Neuronal stem cell (in vitro differentiated cells): ENCODE measurements around the gene FAM117B.

Source experiments
- DNase-seq: peaks from one replicate; pipeline ENCODE4 v3.0.0-alpha.2; 2013; ENCODE audit warnings: low spot score
- H2AFZ ChIP-seq: one replicate; pipeline ENCODE4 v1.6.1; 2013; ENCODE audit warnings: mild to moderate bottlenecking, low read length, inconsistent platforms
- H2AK5ac ChIP-seq: 2 replicates; pipeline ENCODE4 v1.6.1; 2013; ENCODE audit warnings: low read depth, mild to moderate bottlenecking, inconsistent platforms, low read length, moderate library complexity, mixed read lengths
- H2BK120ac ChIP-seq: 2 replicates; pipeline ENCODE4 v1.6.1; 2013; ENCODE audit warnings: low read depth, mild to moderate bottlenecking, inconsistent platforms, low read length, moderate library complexity, mixed read lengths
- H2BK12ac ChIP-seq: one replicate; pipeline ENCODE4 v1.6.1; 2013; ENCODE audit warnings: low read length, inconsistent platforms
- H2BK15ac ChIP-seq: 2 replicates; pipeline ENCODE4 v1.6.1; 2013; ENCODE audit warnings: mild to moderate bottlenecking, low read length, inconsistent platforms, mixed read lengths
- H2BK5ac ChIP-seq: one replicate; pipeline ENCODE4 v1.6.1; 2013; ENCODE audit warnings: inconsistent platforms, mild to moderate bottlenecking, low read length, moderate library complexity
- H3K14ac ChIP-seq: one replicate; pipeline ENCODE4 v1.6.1; 2013; ENCODE audit warnings: low read length, inconsistent platforms
- H3K18ac ChIP-seq: 2 replicates; pipeline ENCODE4 v1.6.1; 2013; ENCODE audit warnings: low read length, inconsistent platforms
- H3K23ac ChIP-seq: 2 replicates; pipeline ENCODE4 v1.6.1; 2013; ENCODE audit warnings: low read depth, mild to moderate bottlenecking, mixed read lengths, low read length, inconsistent platforms; ENCODE audit not compliant: poor library complexity
- H3K27ac ChIP-seq: replicated peaks from 3 replicates; pipeline ENCODE4 v1.5.1; 2013; ENCODE audit warnings: low read length, inconsistent platforms
- H3K27me3 ChIP-seq, 3 experiments: 2 replicates each; pipeline ENCODE4 v1.6.1; 2013; ENCODE audit warnings: low read length in 3 of 3, mild to moderate bottlenecking in 2 of 3, inconsistent platforms in 1 of 3, low read depth in 1 of 3, mixed read lengths in 1 of 3, moderate library complexity in 1 of 3; ENCODE audit not compliant: control insufficient read depth in 3 of 3, insufficient read depth in 3 of 3
- H3K36me3 ChIP-seq, 2 donors: replicated peaks in 1 of 2; 2 replicates each; pipeline ENCODE4 v1.6.1; 2013; ENCODE audit warnings: low read length in 2 of 2; ENCODE audit not compliant: control insufficient read depth in 2 of 2, insufficient read depth in 2 of 2
- H3K4ac ChIP-seq: 2 replicates; pipeline ENCODE4 v1.6.1; 2013; ENCODE audit warnings: inconsistent platforms, mild to moderate bottlenecking, low read length, moderate library complexity
- H3K4me1 ChIP-seq, 2 donors: 1 replicate in 1 of 2; 2 replicates in 1 of 2; pipeline ENCODE4 v1.6.1; 2013; ENCODE audit warnings: low read length in 2 of 2, low read depth in 1 of 2; ENCODE audit not compliant: control insufficient read depth in 2 of 2, insufficient read depth in 1 of 2
- H3K4me2 ChIP-seq: one replicate; pipeline ENCODE4 v1.6.1; 2013; ENCODE audit warnings: mild to moderate bottlenecking, low read length, inconsistent platforms; ENCODE audit not compliant: insufficient read depth, poor library complexity, severe bottlenecking
- H3K4me3 ChIP-seq, 2 donors: 2 replicates each; pipeline ENCODE4 v1.5.1; 2013; ENCODE audit warnings: low read length in 2 of 2, mild to moderate bottlenecking in 2 of 2, inconsistent platforms in 1 of 2, moderate library complexity in 1 of 2
- H3K79me1 ChIP-seq: one replicate; pipeline ENCODE4 v1.6.1; 2013; ENCODE audit warnings: low read depth, mild to moderate bottlenecking, inconsistent platforms, low read length, moderate library complexity
- H3K9ac ChIP-seq: one replicate; pipeline ENCODE4 v1.6.1; 2013; ENCODE audit warnings: mild to moderate bottlenecking, low read depth, low read length, inconsistent platforms; ENCODE audit not compliant: poor library complexity
- H3K9me3 ChIP-seq, 2 donors: replicated peaks in 1 of 2; 2 replicates each; pipeline versions ENCODE3 to v1.6.1; 2013; ENCODE audit warnings: low read length in 2 of 2, mild to moderate bottlenecking in 2 of 2, inconsistent platforms in 1 of 2, low read depth in 1 of 2, mixed read lengths in 1 of 2, moderate library complexity in 1 of 2; ENCODE audit not compliant: control insufficient read depth in 2 of 2, insufficient read depth in 1 of 2
- H4K8ac ChIP-seq: one replicate; pipeline ENCODE4 v1.6.1; 2013; ENCODE audit warnings: low read depth, mild to moderate bottlenecking, inconsistent platforms, low read length, moderate library complexity
- H4K91ac ChIP-seq: one replicate; pipeline ENCODE4 v1.6.1; 2013; ENCODE audit warnings: low read length, low read depth, mild to moderate bottlenecking, inconsistent platforms; ENCODE audit not compliant: poor library complexity
- WGBS, 2 donors: extraction: QIAGEN DNeasy Blood & Tissue Kit; methylation state at CpG; one replicate each; pipeline ENCODE4 v1.1.7; 2013; ENCODE audit warnings: missing lambda C conversion rate in 2 of 2, mixed read lengths in 1 of 2; ENCODE audit not compliant: insufficient read length in 2 of 2, insufficient replicate concordance in 1 of 2; ENCODE audit errors: extremely low coverage in 2 of 2; 5-methylcytosine and 5-hydroxymethylcytosine counted together

Gene FAM117B

GRCh38 chr2:202808754-202809153 lies 174.0 kb downstream of the FAM117B start:
- no CpG with 5 or more reads among the region's 3 CpGs for WGBS, 2 donors
- Histone ChIP-seq H2AK5ac (no peak overlapping the region), H4K8ac (no peak overlapping the region), H3K4ac (no peak overlapping the region), H3K4me3 (no peak overlapping the region), H2BK12ac (no peak overlapping the region), H4K91ac (no peak overlapping the region), H2BK5ac (no peak overlapping the region), H2BK120ac (no peak overlapping the region), H3K79me1 (no peaks in the 10 kb centered on the region), H3K27ac (no peak overlapping the region), H2BK15ac (no peak overlapping the region), H3K18ac (no peak overlapping the region), H3K4me1 (peaks cover 0 to 3% of the 10 kb centered on the region in 2 donors), H3K9me3 (no peaks in the 10 kb centered on the region), H3K9ac (no peak overlapping the region), H3K36me3 (no peaks in the 10 kb centered on the region), H3K27me3 (no peaks in the 10 kb centered on the region), H3K14ac (no peak overlapping the region), H2AFZ (no peak overlapping the region), H3K4me2 (no peak overlapping the region), H3K23ac (no peak overlapping the region)
- DNase-seq: no peak

- no peak overlapping the region for H4K8ac ChIP-seq
- no peak for DNase-seq
- H2BK5ac ChIP-seq: no peak overlapping the region
- no peaks in the 10 kb centered on the region for H3K4me1 ChIP-seq
- H2BK12ac ChIP-seq: no peak overlapping the region
- no peak overlapping the region for H2BK120ac ChIP-seq
- H3K36me3 ChIP-seq: peaks cover 0 to 5% of the 10 kb centered on the region in 2 donors
- H2AK5ac ChIP-seq: no peak overlapping the region
- H4K91ac ChIP-seq: no peak overlapping the region
- WGBS, 2 donors: no CpG with 5 or more reads among the region's 3 CpGs
- H2AFZ ChIP-seq: no peak overlapping the region
- no peak overlapping the region for H3K9ac ChIP-seq
- H3K23ac ChIP-seq: no peak overlapping the region
- H3K4me3 ChIP-seq: no peak overlapping the region
- H3K27me3 ChIP-seq: no peaks in the 10 kb centered on the region
- no peak overlapping the region for H3K14ac ChIP-seq
- H3K27ac ChIP-seq: no peak overlapping the region
- H3K9me3 ChIP-seq: peaks cover 3 to 11% of the 10 kb centered on the region in 2 donors
- no peak overlapping the region for H2BK15ac ChIP-seq
- H3K79me1 ChIP-seq: no peaks in the 10 kb centered on the region
- H3K4me2 ChIP-seq: no peak overlapping the region
- H3K4ac ChIP-seq: no peak overlapping the region
- no peak overlapping the region for H3K18ac ChIP-seq
Measured at GRCh38 chr2:202813387-202813786, 178.6 kb downstream of the FAM117B start.

GRCh38 chr2:202814226-202814625 lies 179.5 kb downstream of the FAM117B start:
- Histone ChIP-seq H3K4me3 (no peak overlapping the region), H2BK5ac (no peak overlapping the region), H3K14ac (no peak overlapping the region), H3K4me2 (no peak overlapping the region), H2BK12ac (no peak overlapping the region), H3K4ac (no peak overlapping the region), H2BK15ac (no peak overlapping the region), H3K9ac (no peak overlapping the region), H3K4me1 (no peaks in the 10 kb centered on the region), H3K27ac (no peak overlapping the region), H2BK120ac (no peak overlapping the region), H4K8ac (no peak overlapping the region), H3K18ac (no peak overlapping the region), H3K9me3 (peaks cover 3 to 11% of the 10 kb centered on the region in 2 donors), H3K23ac (no peak overlapping the region), H4K91ac (no peak overlapping the region), H3K27me3 (no peaks in the 10 kb centered on the region), H3K36me3 (peaks cover 0 to 5% of the 10 kb centered on the region in 2 donors), H3K79me1 (no peaks in the 10 kb centered on the region), H2AFZ (no peak overlapping the region), H2AK5ac (no peak overlapping the region)
- WGBS, 2 donors: no CpG with 5 or more reads among the region's 1 CpG
- DNase-seq: no peak

- H3K23ac ChIP-seq: no peak overlapping the region
- H4K8ac ChIP-seq: no peak overlapping the region
- no peak overlapping the region for H3K14ac ChIP-seq
- H4K91ac ChIP-seq: no peak overlapping the region
- H3K4me3 ChIP-seq: no peak overlapping the region
- H3K9ac ChIP-seq: no peak overlapping the region
- no peak for DNase-seq
- peaks cover 3 to 11% of the 10 kb centered on the region in 2 donors for H3K9me3 ChIP-seq
- no peak overlapping the region for H3K27ac ChIP-seq
- H3K79me1 ChIP-seq: no peaks in the 10 kb centered on the region
- no peak overlapping the region for H3K18ac ChIP-seq
- no peak overlapping the region for H2BK12ac ChIP-seq
- WGBS, 2 donors: no CpG with 5 or more reads among the region's 4 CpGs
- H2AFZ ChIP-seq: no peak overlapping the region
- H2BK15ac ChIP-seq: no peak overlapping the region
- no peak overlapping the region for H2BK120ac ChIP-seq
- H3K4me2 ChIP-seq: no peak overlapping the region
- no peaks in the 10 kb centered on the region for H3K27me3 ChIP-seq
- no peak overlapping the region for H2AK5ac ChIP-seq
- H3K4ac ChIP-seq: no peak overlapping the region
- H3K36me3 ChIP-seq: peaks cover 0 to 5% of the 10 kb centered on the region in 2 donors
- no peaks in the 10 kb centered on the region for H3K4me1 ChIP-seq
- H2BK5ac ChIP-seq: no peak overlapping the region
Measured at GRCh38 chr2:202815548-202816360, 181.0 kb downstream of the FAM117B start.
